Measurements from ENCODE around the gene MBTPS1.

DNA sequence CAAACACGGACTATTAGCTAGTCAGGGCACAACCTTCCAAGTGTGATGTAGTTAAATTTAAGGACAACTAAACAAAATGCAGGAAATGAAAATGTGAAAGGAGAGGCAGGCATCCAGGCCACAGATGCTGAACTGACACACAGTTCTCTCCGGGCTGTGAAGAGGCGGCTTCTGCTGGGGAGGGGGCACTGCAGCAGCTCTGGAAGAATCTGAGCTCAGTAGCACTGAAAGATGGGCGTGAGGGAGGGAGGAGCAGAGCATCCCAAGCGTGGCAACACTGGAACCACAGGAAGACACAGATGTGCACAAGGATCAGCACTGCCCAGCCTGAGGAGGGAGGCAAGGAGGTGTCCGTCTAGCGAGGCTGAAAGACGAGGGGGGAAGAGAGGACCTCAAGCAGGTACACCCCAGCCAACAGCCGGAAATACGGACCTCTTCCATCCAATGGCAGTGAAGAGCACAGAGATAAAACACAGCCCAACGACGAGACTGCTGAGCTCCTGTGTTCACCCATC, 11.4 kb downstream of the MBTPS1 start:
- TF ChIP-seq POLR2A (IDR thresholded peaks at IDR 0.05; ENCODE audit: low read depth, low read length) (no peak), TAF1 (IDR thresholded peaks at IDR 0.05; ENCODE audit: borderline replicate concordance, low read depth, low read length) (no peak), POLR2AphosphoS5 (IDR thresholded peaks at IDR 0.05; ENCODE audit: low read depth, low read length) (no peak)
